Rectal smooth muscle tissue (tissue), 1 donor: Measurements from ENCODE around the gene SETBP1.
A peak's percentile ranks its signal among the peaks of the same experiment; 100 is the strongest.

ENCODE experiments used
- H3K27ac ChIP-seq: one replicate; pipeline ENCODE4 v1.7.0; 2013; ENCODE audit warnings: low read depth, low read length, inconsistent platforms
- H3K27me3 ChIP-seq: one replicate; pipeline ENCODE4 v1.7.0; 2013; ENCODE audit warnings: low read length; ENCODE audit not compliant: control insufficient read depth, insufficient read depth
- H3K36me3 ChIP-seq: one replicate; pipeline ENCODE4 v1.7.0; 2013; ENCODE audit warnings: low read length; ENCODE audit not compliant: control insufficient read depth, insufficient read depth
- H3K4me1 ChIP-seq: one replicate; pipeline ENCODE4 v1.7.0; 2013; ENCODE audit warnings: low read length; ENCODE audit not compliant: control insufficient read depth, insufficient read depth
- H3K4me3 ChIP-seq: one replicate; pipeline ENCODE4 v1.7.0; 2013; ENCODE audit warnings: low read length
- H3K9ac ChIP-seq: one replicate; pipeline ENCODE4 v1.7.0; 2013; ENCODE audit warnings: low read length

SETBP1 gene

DNA sequence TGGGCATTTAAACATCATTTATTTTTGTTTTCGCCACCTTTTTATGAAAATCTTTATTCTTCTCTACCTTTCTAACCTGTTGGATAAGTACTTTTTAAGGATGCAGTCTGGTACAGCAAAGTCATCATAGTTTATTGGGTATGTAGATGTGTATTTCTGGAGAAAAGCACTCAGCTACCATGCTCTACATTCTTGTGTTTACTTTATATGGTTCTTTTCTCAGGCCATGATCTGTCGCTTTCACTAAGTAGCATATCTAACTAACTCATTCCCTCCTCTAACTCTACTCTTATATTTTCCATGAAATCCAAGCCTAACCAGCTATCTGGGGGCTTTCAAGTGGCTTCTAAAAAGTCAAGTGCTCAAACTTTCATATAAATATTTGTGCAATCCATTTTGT is 25.3 kb upstream of the SETBP1 start:
- Histone ChIP-seq H3K27ac (no peak overlapping the region), H3K4me3 (no peak overlapping the region), H3K4me1 (peaks cover 15% of the 10 kb centered on the region), H3K9ac (no peak overlapping the region), H3K36me3 (no peaks in the 10 kb centered on the region), H3K27me3 (no peaks in the 10 kb centered on the region)

DNA sequence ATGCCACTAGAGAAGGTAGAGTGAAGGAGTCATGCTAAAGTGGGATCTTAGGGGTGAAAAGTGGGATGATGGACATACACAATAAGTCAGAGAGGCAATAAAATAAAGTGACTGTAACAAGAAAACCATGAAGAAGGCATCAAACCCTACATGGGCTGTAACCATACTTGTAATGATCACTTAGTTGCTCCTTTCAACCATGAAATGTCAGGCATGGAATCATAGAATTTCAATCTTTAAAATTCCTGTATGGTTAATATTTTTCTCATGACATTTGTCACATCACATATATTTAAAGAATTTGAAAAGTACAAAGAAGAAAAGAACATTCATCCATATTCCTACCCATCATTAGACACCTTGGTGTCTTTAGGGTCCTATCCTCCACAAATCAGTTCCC is 20.9 kb upstream of the SETBP1 start:
- Histone ChIP-seq H3K27ac (no peak overlapping the region), H3K36me3 (no peaks in the 10 kb centered on the region), H3K4me3 (no peak overlapping the region), H3K27me3 (no peaks in the 10 kb centered on the region), H3K4me1 (peaks cover 10% of the 10 kb centered on the region), H3K9ac (no peak overlapping the region)

DNA sequence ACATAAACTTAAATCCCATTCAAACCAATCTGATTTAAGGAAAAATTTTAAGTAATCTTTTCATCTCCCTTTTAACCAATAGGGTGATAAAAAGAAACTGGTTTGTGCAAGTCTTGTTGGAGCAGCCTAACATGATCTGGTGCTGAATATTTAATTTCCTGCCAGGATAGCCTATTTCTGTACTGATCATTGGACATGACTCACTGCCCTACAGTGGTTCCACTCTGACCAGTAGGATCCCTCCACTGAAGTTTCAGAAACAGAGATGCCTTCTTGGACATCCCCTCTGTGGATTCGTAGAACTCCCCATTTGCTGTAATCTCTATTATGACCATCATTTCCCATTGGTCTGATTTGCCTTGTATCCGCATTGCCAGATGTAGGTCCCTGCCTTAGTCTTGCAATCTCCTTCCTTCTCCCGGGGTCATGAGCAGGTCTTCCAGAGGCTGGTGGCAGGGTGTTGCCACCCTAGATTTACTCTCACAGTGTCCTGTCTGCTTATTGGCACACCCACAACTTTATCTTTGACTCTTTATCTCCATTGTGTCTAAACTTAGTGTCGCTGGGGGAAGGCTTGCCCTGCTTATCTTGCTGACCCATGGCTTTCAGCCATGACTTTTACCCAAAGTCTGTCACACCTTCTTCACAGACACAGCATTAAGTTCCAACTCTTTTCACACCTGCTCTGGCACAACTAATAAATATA is 12.3 kb upstream of the SETBP1 start:
- no peaks in the 10 kb centered on the region for H3K36me3 ChIP-seq
- no peaks in the 10 kb centered on the region for H3K4me1 ChIP-seq
- no peak overlapping the region for H3K27ac ChIP-seq
- H3K27me3 ChIP-seq = no peaks in the 10 kb centered on the region
- H3K4me3 ChIP-seq = no peak overlapping the region
- H3K9ac ChIP-seq = no peak overlapping the region

DNA sequence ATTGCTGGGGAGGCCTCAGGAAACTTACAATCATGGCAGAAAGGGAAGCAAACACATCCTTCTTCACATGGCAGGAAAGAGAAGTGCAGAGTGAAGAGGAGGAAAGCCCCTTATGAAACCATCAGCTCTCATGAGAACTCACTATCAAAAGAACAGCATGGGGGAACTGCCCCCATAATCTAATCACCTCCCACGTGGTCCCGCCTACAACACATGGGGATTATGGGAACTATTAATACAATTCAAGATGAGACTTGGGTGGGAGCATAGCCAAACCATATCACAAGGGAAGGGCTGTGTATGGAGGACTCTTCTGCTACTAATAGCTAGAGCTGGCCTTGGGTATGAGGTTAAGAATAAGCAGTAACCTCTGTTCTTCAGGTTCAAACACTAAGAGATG is 8.8 kb upstream of the SETBP1 start:
- Histone ChIP-seq H3K4me1 (no peaks in the 10 kb centered on the region), H3K27me3 (no peaks in the 10 kb centered on the region), H3K36me3 (no peaks in the 10 kb centered on the region), H3K27ac (no peak overlapping the region), H3K9ac (no peak overlapping the region), H3K4me3 (no peak overlapping the region)

DNA sequence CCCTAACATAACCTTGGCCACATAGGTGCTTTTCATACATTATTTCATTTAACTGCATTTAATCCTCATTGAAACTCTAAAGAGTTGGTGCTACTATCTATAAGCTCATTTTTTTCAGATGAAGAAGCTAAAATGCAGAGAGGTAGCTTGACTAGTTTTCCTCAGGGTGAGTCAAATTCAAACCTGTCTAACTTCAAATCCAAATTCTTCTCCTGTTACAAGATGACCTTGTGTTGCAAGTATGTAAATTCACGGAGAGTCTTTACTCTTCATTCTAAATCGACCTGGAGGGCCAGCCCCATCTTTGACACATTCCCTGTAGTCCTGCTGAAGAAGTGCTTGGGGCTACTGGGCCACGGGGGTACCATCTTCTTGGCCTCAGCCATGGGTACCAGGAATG is 8.2 kb upstream of the SETBP1 start:
- H3K4me1 ChIP-seq = no peaks in the 10 kb centered on the region
- H3K27ac ChIP-seq = no peak overlapping the region
- H3K36me3 ChIP-seq = no peaks in the 10 kb centered on the region
- no peaks in the 10 kb centered on the region for H3K27me3 ChIP-seq
- no peak overlapping the region for H3K9ac ChIP-seq
- H3K4me3 ChIP-seq = no peak overlapping the region

DNA sequence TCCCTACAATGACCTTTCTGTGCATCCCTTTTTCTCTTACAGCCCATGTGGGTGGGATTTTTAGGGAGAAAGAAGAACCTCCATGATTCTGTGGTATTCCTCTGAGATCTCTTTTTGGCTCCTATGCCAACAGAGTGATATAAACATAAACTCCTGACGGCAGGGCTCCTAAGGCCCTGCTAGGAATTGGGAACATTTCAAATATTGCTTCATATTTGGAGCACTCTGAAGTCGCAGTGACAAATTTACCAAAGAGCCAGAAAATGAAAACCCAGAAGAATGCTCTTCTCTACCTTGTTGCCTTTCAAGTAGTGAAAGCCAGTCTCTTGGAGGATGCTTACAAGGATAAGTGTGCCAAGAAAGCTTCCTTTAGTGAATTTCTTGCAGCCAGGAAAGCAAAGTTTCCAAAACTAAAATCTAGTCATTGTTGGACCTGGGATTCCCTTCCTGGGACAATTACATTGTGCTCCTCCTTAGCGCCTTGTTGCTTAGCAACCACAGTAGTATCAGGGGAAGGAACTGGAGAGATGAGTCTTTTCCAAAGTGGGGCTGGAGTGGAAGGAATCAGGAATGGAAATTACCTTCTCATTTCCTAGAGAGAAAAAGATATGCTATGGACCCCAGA is 7.3 kb upstream of the SETBP1 start:
- H3K27me3 ChIP-seq = no peaks in the 10 kb centered on the region
- H3K4me3 ChIP-seq = no peak overlapping the region
- H3K4me1 ChIP-seq = no peaks in the 10 kb centered on the region
- H3K36me3 ChIP-seq = no peaks in the 10 kb centered on the region
- no peak overlapping the region for H3K27ac ChIP-seq
- H3K9ac ChIP-seq = no peak overlapping the region

DNA sequence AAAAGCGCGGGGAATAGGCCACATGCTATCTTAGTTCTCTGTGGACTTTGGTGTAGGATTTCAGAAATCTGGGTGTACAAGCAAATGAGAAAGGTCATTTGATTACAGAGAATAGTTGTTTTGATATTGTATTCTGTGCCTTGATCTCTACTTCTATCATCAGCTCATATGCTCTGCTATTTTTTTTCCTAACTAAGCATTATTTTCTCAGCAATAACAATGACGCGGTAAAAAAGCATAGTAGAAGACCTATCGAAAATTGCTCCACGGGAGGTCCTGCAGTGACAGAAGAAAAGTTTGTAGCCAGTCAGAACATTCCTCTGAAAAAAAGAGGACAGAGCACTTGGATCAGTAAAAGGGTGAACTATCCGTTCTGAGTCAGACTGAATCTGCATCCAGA is 2.8 kb upstream of the SETBP1 start:
- H3K4me1 ChIP-seq = peaks cover 3% of the 10 kb centered on the region
- H3K27ac ChIP-seq = no peak overlapping the region
- no peaks in the 10 kb centered on the region for H3K27me3 ChIP-seq

DNA sequence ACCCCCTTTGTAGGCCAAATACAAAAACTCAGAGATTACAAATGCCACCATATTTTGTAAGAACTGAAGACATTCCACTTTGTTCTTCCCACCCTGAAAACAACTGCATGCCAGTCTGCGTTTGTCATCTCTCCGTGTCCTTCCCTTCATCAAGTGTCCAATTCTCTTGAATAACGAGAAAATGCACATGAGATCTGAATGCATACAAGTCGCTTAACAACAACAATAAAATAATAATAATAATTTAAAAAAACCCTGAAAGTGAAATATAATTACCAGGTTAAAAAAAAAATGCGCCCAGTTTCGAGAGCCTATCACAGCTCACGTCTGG is 2.0 kb upstream of the SETBP1 start:
- no peak overlapping the region for H3K27ac ChIP-seq
- no peak overlapping the region for H3K9ac ChIP-seq
- H3K4me3 ChIP-seq = peak overlapping the region; percentile 47
- H3K36me3 ChIP-seq = no peaks in the 10 kb centered on the region
- H3K27me3 ChIP-seq = no peaks in the 10 kb centered on the region
- peaks cover 10% of the 10 kb centered on the region for H3K4me1 ChIP-seq

More for the DNA sequence above, 2.8 kb upstream of the SETBP1 start:
- H3K36me3 ChIP-seq = no peaks in the 10 kb centered on the region
- H3K9ac ChIP-seq = no peak overlapping the region
- no peak overlapping the region for H3K4me3 ChIP-seq

DNA sequence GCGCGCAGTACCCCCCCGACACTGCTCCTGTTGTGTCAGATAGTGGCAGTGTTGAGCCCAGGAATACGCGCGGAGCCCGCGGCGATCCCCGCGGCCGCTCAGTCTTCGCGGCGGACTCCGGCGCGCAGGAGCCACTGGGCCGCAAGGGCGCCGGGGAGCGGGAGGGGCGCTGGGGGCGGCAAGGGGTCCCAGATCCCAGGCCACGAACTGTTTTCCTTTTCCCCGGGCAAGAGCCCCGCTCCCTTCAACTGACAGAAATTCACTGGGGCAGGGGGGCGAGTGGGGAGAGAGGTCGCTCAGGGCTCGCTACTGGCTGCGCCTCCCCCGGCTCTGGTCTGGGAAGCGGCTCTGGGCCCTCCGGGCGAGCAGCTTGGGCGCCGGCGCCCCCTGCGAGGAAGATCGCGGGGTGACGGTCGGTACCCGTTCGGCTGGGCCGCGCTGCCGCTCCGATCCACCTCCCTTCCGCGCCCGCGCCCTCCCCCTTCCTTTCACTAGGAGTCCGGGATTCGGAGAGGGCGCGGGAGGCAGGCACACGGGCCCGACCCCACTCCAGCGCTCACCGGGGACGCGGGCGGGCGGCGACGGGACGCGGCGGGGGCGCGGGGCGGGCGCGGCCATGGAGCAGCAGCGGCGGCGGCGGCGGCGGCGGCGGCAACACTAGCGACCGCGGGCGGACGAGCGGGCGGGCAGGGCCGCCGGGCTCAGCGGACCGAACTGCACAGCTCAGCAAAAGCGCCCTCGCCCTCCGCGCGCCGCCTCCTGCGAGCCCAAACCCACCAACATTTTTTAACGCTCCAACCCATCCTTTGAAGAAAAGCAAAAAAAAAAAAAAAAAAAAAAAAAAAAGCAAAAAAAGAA is 1.4 kb upstream of the SETBP1 start:
- Histone ChIP-seq H3K4me1 (peaks cover 16% of the 10 kb centered on the region), H3K27me3 (no peaks in the 10 kb centered on the region), H3K36me3 (no peaks in the 10 kb centered on the region), H3K27ac (peak overlapping the region; percentile 96), H3K4me3 (peak overlapping the region; percentile 81), H3K9ac (peak overlapping the region; percentile 65)

DNA sequence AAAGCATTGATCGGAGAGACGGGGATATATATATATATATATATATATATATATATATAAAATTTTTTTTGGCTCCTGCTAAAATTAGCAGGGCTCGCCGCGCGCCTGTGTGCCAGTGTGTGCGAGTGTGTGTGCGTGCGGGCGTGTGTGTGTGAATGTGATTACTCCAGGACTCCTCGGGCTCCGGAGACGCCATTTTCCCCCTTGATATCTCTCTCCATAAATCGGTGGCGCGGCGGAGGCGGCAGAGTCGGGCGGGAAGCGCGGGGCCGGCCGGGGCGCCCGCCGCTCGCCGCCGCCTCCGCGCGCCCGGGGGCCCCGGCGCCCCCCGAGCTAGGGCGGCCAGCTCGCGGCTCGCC is 795 bp upstream of the SETBP1 start:
- Histone ChIP-seq H3K27ac (peak overlapping the region; percentile 96), H3K4me3 (peak overlapping the region; percentile 73), H3K9ac (no peak overlapping the region), H3K4me1 (peaks cover 17% of the 10 kb centered on the region), H3K36me3 (no peaks in the 10 kb centered on the region), H3K27me3 (no peaks in the 10 kb centered on the region)

DNA sequence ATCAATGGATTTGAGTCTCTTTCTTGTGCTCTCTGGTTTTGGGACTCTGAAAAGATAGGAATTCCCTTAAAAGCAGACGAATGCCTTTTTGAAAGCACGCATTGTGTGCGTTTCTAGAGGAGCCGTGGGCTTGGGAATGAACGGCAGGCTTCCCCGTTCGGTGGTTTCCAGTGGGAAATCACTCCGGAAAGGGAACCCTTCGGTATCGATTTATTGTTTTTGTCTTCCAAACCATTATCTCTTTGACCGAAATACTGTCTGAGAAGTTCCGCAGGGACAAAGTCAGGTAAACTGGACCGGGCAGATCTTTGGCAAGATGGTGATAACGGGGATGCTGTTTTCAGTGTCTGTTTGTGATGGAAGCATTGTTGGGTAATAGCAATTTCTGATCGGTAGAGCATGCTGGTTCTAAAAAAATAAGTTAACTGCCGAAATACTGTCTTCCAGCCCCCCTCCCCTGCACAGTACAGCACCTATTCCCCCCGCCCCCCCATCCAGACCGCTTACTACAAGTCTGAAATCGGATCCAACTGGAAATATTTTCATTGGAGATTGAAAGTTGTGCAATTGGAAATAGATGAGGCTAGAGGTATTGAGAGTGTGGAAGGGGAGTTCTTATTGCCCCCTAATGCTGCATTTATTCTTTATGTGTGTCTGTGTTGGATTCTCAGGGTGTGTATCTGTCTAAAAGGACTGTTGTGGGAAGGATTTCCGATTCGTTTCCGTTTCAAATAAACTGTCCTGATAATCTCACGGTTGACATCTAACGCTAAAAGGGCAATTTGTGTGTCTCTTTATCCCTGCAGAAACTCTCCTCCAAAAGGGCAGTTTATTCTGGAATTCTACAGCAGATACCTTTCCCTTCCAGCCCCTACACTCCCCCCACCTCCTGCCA is 635 bp downstream of the SETBP1 start:
- peak overlapping the region; percentile 36 for H3K9ac ChIP-seq
- H3K4me1 ChIP-seq = peaks cover 17% of the 10 kb centered on the region

More for the DNA sequence above, 635 bp downstream of the SETBP1 start:
- no peaks in the 10 kb centered on the region for H3K27me3 ChIP-seq
- no peaks in the 10 kb centered on the region for H3K36me3 ChIP-seq
- H3K4me3 ChIP-seq = peak overlapping the region; percentile 73
- H3K27ac ChIP-seq = peak overlapping the region; percentile 96
